HG02852 (cell line): ENCODE measurements around the gene ZBTB11.
"Not testable (repeated sequence)": the region's sequence is repeated elsewhere in the genome, so short reads cannot be mapped to it uniquely, and the experiment has no call there.

Experiments
- ATAC-seq: cut with Tn5 transposase; IDR thresholded peaks from one replicate; pipeline ENCODE4 v1.9.1; 2021; ENCODE audit warnings: mild to moderate bottlenecking, moderate library complexity; ENCODE audit not compliant: unreplicated experiment

Gene ZBTB11, protein sequence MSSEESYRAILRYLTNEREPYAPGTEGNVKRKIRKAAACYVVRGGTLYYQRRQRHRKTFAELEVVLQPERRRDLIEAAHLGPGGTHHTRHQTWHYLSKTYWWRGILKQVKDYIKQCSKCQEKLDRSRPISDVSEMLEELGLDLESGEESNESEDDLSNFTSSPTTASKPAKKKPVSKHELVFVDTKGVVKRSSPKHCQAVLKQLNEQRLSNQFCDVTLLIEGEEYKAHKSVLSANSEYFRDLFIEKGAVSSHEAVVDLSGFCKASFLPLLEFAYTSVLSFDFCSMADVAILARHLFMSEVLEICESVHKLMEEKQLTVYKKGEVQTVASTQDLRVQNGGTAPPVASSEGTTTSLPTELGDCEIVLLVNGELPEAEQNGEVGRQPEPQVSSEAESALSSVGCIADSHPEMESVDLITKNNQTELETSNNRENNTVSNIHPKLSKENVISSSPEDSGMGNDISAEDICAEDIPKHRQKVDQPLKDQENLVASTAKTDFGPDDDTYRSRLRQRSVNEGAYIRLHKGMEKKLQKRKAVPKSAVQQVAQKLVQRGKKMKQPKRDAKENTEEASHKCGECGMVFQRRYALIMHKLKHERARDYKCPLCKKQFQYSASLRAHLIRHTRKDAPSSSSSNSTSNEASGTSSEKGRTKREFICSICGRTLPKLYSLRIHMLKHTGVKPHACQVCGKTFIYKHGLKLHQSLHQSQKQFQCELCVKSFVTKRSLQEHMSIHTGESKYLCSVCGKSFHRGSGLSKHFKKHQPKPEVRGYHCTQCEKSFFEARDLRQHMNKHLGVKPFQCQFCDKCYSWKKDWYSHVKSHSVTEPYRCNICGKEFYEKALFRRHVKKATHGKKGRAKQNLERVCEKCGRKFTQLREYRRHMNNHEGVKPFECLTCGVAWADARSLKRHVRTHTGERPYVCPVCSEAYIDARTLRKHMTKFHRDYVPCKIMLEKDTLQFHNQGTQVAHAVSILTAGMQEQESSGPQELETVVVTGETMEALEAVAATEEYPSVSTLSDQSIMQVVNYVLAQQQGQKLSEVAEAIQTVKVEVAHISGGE

DNA sequence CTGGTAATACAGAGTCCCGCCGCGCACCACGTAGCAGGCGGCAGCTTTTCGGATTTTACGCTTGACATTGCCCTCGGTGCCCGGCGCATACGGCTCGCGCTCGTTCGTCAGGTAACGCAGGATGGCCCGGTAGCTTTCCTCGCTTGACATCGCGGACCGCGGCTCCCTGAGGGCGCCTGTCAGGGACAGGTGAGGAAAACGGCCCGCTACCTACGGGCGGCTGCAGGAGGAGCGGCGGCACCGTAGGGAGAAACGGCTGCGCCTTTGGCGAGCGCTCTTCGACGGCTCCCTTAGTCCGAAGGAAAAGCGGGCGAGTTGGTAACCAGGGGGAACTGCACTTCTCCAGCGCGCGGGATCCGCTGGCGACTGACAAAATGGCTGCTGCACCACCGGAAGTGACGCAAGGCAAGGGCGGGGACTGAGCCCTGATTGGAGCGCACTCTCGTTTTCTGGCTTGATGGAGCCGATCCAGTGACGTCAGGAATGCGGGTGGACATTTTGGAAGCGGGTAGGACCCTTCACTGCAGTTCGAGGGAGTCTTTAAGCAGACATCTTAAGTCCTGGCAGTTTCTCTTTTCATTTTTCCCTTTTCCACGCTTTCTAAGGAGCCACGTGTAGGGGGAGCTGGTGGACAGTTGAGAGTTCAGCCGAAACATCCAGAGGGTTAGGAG, at the start of gene ZBTB11:
Gene ZBTB11, minus strand, starts transcription at position 368 of the 671 bp plus-strand sequence. Its CDS starts 218 bp downstream, at position 150.
- ATAC-seq = peak; percentile 63

DNA sequence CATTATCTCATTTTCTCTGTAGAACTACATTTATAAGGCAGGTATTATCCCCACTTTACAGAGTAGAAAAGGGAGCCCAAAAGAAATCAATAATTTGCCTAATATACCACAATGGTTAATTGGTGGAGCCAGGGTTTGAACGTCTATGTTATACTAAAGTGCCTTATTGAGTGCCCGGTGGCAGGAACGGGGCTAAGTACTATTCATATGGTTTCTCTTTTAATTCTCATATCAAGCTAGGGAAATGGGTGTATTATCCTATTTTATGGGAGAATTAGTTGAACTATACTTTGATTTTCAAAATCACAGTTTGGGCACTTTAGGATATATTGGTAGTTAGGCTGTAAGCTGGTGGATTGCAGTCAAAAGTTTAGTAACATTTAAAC, 49.0 kb upstream of the ZBTB11 start:
- no peak for ATAC-seq

DNA sequence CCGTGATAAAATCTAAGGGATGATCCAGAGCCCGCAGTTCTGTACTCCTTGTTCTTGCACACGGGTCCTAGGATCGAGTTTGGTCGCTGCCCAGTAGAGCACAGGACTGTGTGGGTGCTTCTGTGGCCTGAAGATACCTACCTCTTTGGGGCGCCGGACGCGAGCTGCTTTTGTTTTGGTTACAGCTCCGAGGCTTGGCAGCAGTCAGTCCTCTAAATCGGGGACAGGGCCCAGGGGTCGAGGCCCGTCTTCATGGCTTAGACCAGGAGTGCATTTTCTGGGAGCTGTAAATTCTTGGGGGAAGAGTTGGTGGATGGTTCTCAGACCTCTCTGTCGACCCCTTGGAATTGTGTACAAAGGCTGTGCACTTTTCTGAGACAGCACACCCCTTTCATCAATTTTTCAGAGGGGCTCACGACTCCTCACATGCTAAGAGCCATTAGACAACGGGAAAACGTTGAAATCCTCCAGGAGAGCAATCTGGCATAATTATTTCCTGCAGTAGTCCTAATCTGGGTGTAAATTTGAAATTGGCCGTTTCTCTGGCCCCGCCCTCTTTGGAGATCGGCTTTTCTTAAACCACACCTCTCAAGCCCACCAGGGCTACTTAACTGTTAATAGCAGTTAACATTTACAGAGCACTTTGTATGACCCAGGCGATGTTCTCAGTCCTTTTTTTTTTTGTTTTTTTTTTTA, 48.4 kb upstream of the ZBTB11 start:
- ATAC-seq = peak; percentile 16

DNA sequence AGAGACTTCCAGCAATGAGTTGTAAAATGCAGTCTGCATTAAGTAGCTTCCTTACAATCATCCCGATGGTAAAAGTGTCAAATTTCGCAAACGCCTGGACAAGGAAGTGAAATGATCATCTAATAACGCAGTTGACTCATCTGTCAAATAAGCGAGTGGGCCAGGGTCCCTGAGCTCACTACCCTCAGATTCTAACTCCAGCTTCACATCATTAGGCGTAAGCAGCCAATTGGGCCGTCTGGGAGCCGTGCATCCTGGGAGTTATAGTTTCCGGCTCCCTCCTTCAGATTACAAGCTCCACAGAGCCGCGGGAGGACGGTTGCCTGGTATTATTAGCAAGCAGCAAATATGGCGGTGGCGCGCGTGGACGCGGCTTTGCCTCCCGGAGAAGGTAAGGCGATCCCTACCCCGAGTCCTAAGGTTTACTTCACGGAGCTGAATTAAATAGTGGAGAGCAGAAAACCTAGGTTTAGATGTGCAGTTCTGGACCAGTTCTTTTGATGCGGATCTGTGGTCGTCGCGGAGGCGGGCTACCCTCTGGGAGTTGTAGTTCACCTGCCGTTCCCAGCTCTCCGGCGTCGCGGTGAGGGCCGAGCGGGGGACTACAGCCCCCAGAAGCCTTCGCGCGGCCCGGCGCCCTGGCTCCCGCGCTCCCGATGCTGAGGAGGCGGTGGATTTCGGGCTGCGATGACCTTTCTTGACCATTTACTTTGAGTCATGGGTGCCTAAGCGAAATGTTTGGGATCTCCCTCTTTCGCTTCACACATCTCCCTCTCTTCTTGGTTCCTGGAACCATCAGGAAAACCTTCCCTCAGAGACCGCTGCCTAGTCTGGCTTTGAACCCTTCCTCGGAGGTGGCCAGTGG, 47.6 kb upstream of the ZBTB11 start, which contains the start of gene CEP97:
Gene CEP97, plus strand, starts transcription at position 286 of the 865 bp plus-strand sequence. Its CDS starts 63 bp downstream, at position 349.
- ATAC-seq = peak; percentile 89

DNA sequence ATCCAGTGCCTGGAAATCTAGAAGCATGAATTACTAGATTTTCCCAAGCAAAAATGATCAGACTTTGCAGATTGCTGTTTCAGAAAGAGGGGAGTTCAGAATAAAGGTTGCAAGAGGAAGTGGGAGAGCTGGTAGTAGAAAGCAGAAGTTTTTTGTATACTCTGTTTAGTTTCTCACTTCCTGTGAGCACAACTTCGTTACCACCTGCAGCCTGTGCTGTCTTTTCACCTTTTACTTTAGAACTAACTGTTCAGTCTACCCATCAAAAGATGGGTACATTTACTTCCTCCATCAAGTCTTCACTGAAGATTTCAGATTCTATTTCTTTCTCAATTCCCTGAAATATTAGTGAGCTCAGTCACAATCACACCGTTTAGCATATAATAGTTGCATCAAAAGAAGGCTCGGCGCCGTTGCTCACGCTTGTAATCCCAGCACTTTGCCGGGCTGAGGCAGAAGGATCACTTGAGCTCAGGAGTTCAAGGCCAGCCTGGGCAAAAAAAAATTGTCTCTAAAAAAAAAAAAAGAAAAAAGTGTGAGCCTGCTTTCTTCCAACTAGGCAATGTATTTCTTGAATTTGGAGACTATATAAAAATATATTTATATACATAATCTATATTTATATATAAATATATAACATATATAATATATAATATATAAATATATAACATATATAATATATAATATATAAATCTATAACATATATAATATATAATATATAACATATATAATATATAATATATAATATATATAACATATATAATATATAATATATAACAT, 45.7 kb upstream of the ZBTB11 start:
- ATAC-seq = peak; percentile 45

DNA sequence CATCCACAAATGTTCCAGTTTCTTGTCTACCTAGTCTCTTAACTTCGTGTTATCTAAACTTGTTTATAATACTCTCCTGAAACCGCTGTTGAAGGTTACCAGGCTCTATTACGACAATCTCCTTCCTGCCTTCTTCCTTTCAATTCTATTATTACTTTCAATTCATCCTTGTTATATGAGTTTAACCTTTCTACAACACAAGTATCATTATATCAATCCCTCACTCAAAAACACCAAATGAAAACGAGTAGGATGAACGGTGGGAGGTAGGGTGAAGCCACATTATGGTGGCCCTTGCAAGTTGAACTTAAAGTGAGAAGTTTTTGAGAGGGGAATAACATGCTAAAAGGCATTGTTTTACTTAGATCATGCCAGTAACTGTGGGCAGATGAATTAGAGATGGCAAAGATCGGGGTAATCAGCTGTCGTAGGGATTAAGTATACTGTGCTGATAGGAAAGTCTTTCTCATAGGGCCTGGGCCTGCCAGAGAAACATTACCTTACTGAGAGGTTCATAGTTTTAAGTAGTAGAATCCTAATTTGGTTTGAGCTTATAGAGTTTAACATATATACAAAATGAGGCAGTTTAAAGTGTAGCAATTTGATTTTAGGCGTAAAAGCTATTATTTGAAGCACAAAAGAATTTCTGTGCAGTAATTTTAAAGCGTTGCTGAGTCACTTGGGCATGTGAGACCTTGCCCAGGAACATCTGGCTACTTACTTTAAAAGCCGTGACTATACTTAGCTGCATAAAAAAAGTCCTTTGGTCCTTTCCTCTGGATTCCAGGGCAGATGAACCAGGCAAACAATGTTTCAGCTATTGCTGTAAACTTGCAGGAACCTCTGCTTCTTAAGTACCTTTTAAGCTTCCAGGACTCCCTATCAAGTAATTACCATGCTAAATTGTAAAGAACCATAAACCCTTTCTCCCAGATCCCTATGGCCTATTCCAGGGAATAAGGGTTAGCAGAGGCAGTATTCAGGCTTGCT, 44.2 kb upstream of the ZBTB11 start:
- no peak for ATAC-seq

DNA sequence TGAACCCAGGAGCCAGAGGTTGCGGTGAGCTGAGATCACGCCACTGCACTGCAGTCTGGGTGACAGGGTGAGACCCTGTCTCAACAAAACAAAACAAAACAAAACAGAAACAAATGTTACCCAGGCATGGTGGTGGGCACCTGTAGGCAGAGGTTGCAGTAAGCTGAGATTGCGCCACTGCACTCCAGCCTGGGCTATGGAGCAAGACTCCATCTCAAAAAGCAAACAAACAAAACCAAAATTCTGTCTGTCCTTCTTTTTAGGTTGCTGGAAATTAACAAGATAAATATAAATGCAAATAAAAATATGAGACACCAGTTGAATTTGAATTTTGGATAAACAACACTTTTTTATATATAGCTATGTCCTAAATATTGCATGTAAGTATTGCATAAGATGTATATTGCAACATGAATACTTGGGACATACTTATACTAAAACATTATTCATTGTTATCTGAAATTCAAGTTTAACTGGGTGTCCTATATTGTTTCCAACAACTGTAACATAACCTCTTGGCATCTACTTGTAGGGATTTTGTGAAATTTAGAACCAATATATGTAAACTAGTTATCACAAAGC, 42.8 kb upstream of the ZBTB11 start:
- no peak for ATAC-seq

DNA sequence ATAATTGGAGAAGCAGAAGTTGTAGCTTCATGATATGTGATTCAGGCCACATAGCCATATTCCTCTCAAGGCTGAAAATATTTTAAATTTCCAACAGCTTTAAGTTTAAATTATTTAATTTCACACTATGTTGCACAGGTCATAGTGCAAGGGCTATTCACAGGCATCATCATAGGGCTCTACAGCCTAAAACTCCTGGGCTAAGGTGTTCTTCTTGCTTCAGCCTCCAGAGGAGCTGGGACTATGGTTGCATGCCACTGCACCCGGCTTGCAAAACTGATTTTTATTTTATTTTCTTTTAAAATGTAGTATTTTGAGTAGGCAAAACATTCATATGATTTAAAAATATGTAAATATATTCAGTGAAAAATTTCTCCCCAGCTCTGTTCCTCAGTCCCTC, 41.5 kb upstream of the ZBTB11 start:
- ATAC-seq = no peak

DNA sequence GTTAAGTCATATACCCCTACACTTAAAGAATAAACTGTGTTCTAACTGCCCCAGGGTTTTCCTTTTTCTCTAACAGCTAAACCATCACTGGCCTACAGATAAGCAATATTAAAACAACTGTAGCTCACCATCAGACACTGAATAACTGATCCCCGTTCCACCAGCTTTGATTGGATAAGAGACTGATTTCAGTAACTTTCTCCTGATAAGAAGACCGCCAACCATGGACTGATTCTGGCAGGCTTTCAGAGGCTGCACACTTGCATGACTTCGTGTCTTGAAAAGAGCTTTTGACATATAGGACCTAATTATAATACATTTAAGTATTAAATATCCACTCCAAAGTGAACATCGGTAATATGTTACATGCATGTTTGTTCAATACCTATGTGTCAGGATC, 32.2 kb upstream of the ZBTB11 start:
- ATAC-seq = no peak

DNA sequence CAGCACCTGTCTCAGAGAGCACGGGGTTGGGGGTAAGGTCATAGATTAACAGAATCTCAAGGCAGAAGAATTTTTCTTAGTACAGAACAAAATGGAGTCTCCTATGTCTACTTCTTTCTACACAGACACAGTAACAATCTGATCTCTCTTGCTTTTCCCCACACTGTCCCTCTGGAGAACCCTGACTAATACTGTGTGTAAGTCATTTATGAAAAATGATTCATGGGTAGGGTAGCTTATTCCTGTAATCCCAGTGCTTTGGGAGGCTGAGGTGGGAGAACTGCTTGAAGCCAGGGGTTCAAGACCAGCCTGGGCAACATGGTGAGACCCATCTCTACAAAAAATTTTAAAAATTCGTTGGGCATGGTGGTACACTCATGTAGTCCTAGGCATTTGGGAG, 27.7 kb upstream of the ZBTB11 start:
- not testable (repeated sequence) for ATAC-seq

DNA sequence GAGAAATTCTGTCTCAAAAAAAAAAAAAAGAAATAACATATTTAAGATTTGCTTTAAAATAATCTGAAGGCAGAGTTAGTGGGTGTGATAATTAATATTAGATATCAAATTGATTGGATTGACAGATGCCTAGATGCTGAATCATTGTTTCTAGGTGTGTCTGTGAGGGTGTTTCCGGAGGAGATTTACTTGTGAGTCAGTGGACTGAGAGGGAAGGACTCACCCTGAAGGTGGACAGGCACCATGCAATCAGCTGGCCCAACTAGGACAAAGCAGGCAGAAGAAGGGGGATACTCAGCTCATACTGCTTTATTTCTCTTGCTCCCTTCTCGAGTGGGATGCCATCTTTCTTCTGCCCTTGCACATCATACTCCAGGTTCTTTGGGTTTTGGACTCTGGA, 26.2 kb upstream of the ZBTB11 start:
- no peak for ATAC-seq

DNA sequence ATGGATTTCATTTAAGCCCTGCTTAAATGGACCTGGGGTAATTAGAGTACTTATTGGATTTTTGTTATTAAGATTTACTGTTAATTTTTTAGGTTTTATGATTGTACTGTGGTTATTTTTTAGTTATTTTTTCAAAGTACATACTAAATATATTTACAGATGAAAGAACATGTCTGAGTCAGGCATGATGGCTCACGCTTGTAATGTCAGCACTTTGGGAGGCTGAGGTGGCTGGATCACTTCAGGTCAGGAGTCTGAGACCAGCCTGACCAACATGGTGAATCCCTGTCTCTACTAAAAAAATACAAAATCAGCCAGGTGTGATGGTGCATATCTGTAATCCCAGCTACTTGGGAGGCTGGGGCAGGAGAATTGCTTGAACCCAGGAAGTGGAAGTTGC, 25.8 kb upstream of the ZBTB11 start:
- no peak for ATAC-seq

DNA sequence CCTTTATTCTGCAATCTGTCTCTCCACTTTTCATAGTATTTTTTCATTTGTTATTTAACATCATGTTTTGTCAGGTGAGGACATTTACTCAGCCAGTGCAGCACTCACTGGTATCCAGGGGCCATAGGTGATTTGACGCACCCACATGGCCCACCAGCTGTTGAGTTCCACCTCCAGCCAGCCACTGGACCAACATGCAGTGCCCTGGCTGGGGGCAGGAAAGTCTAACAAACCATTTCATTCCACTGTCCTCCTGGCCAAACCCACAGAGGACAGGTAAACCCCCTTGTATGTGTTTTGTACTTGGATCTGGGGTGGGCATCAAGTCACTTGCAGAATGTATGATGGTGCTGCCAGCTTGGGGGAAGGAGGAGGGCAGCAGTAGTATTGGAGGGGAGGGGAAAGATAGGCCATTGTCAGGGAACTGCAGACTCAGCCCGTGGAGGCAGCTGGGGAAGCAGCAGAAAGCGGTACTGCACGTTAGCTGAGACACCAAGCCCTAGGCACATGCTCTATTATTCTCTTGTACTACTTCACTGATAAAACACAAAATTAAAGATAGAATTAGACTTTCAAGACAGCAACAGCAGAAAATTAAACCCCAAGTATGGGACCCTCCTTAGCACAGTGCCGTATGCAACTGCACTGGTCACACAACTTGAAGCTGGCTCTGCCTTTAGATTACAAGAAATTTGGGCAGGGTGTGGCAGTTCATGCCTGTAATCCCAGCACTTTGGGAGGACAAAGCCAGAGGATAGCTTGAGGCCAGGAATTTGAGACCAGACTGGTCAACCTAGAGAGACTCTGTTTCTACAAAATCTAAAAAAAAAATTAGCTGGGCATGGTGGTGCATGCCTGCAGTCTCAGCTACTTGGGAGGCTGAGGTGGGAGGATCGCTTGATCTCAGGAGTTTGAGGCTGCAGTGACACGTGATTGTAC, 25.0 kb upstream of the ZBTB11 start:
- peak; percentile 10 for ATAC-seq

DNA sequence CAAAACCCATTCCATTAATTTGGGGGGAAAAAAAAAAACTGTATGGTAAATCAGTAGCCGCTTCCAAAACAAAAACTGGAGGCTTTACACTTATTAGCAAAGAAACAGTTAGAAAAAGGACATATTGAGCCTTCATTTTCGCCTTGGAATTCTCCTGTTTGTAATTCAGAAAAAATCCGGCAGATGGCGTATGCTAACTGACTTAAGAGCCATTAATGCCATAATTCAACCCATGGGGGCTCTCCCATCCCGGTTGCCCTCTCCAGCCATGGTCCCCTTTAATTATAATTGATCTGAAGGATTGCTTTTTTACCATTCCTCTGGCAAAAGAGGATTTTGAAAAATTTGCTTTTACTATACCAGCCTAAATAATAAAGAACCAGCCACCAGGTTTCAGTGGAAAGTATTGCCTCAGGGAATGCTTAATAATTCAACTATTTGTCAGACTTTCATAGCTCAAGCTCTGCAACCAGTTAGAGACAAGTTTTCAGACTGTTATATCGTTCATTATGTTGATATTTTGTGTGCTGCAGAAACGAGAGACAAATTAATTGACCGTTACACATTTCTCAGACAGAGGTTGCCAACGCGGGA, 18.9 kb upstream of the ZBTB11 start:
- no peak for ATAC-seq

DNA sequence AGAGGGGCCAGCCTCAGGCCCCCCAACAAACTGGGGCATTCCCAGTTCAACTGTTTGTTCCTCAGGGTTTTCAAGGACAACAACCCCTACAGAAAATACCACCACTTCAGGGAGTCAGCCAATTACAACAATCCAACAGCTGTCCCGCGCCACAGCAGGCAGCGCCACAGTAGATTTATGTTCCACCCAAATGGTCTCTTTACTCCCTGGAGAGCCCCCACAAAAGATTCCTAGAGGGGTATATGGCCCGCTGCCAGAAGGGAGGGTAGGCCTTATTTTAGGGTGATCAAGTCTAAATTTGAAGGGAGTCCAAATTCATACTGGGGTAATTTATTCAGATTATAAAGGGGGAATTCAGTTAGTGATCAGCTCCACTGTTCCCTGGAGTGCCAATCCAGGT, 17.9 kb upstream of the ZBTB11 start:
- ATAC-seq = not testable (repeated sequence)

DNA sequence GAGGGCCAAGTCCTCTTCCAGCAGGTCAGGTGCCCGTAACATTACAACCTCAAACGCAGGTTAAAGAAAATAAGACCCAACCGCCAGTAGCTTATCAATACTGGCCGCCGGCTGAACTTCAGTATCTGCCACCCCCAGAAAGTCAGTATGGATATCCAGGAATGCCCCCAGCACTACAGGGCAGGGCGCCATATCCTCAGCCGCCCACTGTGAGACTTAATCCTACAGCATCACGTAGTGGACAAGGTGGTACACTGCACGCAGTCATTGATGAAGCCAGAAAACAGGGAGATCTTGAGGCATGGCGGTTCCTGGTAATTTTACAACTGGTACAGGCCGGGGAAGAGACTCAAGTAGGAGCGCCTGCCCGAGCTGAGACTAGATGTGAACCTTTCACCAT, 16.6 kb upstream of the ZBTB11 start:
- peak; percentile 82 for ATAC-seq
